ENCODE results near the gene ETV7.

Gene ETV7

GRCh38 chr6:36320475-36320874 lies 67.0 kb downstream of the ETV7 start:
- H3K4me3 ChIP-seq (ENCODE audit: extremely low read depth, insufficient read depth, low read length, poor library complexity, severe bottlenecking), result no peak overlapping the region
- H3K9me3 ChIP-seq (ENCODE audit: control insufficient read depth, low read length), result no peaks in the 10 kb centered on the region
- H3K4me1 ChIP-seq (ENCODE audit: control insufficient read depth, insufficient read depth, low read length, poor library complexity, severe bottlenecking), result peaks cover 9% of the 10 kb centered on the region
- 94 to 96% methylated on average over 9 to 11 of the region's 11 CpGs for WGBS, 2 experiments (ENCODE audit: insufficient coverage in 2 of 2)
- H3K36me3 ChIP-seq (ENCODE audit: control insufficient read depth, insufficient read depth, low read length), result no peaks in the 10 kb centered on the region
- H3K27ac ChIP-seq (ENCODE audit: low read depth, low read length, severe bottlenecking), result no peak overlapping the region

DNA sequence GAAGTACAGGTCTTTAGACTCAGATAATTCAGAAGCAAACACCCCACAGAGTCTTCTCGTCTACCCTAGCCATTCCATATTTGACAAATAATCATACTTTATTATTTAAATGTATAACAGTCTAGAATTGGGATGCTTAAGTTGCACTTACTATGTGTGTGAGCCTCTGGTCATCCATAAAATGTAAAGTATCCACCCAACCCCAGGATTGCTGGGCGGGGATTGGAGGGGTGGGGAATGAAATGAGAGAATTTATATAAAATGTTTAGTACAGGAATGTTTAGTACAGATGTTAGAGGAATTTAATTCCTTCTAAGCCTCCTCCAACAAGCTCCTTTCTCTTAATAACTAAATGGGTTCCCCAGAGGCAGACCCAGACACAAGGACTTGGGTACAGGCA lies 67.6 kb downstream of the ETV7 start:
- no peak overlapping the region for H3K27ac ChIP-seq (ENCODE audit: low read depth, low read length, severe bottlenecking)
- no CpG with 5 or more reads among the region's 2 CpGs for WGBS, 2 experiments (ENCODE audit: insufficient coverage in 2 of 2)
- peaks cover 9% of the 10 kb centered on the region for H3K4me1 ChIP-seq (ENCODE audit: control insufficient read depth, insufficient read depth, low read length, poor library complexity, severe bottlenecking)
- H3K4me3 ChIP-seq (ENCODE audit: extremely low read depth, insufficient read depth, low read length, poor library complexity, severe bottlenecking), result no peak overlapping the region
- no peaks in the 10 kb centered on the region for H3K36me3 ChIP-seq (ENCODE audit: control insufficient read depth, insufficient read depth, low read length)
- H3K9me3 ChIP-seq (ENCODE audit: control insufficient read depth, low read length), result no peaks in the 10 kb centered on the region

- 91 to 92% methylated on average over 6 of the region's 9 CpGs for WGBS, 2 experiments (ENCODE audit: insufficient coverage in 2 of 2)
- no peak overlapping the region for H3K4me3 ChIP-seq (ENCODE audit: extremely low read depth, insufficient read depth, low read length, poor library complexity, severe bottlenecking)
- H3K9me3 ChIP-seq (ENCODE audit: control insufficient read depth, low read length), result no peaks in the 10 kb centered on the region
- H3K4me1 ChIP-seq (ENCODE audit: control insufficient read depth, insufficient read depth, low read length, poor library complexity, severe bottlenecking), result peaks cover 10% of the 10 kb centered on the region
- H3K36me3 ChIP-seq (ENCODE audit: control insufficient read depth, insufficient read depth, low read length), result no peaks in the 10 kb centered on the region
- H3K27ac ChIP-seq (ENCODE audit: low read depth, low read length, severe bottlenecking), result no peak overlapping the region
Measured at GRCh38 chr6:36319436-36319762, 68.1 kb downstream of the ETV7 start.

DNA sequence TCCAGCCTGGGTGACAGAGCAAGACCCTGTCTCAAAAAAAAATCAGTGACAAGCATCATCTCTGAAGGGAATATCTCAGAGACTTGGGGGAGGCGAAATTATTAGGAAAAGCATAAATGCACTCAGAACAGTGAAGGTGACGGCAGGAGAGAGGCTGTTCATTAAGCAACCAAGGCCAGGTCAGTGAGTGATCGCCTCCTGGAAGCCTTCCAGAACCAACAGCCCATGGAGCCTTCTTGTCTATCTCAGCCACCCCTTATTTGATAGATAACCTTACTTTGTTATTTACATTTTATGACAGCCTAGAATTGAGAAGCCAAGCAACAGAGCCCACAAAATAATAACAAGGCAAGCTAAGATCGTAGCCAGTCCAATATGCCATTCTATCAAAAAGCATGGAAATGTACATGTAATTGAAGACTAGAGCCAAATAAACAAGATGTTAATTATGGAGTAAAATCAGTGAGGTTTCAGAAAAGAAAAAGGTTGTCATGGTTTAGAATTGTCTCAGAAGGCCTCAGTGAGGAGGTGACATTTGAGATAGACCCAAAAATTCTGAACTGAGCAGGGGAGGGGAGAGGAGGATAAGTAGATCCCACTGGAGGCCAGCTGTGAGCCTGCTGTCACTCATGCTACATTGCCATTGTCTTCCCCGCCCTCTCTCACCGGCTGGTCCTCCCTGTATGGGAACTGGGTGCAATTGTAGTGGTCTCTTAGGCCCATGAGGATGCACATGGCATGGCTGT lies 68.6 kb downstream of the ETV7 start:
- H3K36me3 ChIP-seq (ENCODE audit: control insufficient read depth, insufficient read depth, low read length), result no peaks in the 10 kb centered on the region
- H3K9me3 ChIP-seq (ENCODE audit: control insufficient read depth, low read length), result no peaks in the 10 kb centered on the region
- no peak overlapping the region for H3K27ac ChIP-seq (ENCODE audit: low read depth, low read length, severe bottlenecking)
- WGBS, 2 experiments (ENCODE audit: insufficient coverage in 2 of 2), result 79 to 89% methylated on average over 2 to 5 of the region's 6 CpGs
- H3K4me3 ChIP-seq (ENCODE audit: extremely low read depth, insufficient read depth, low read length, poor library complexity, severe bottlenecking), result no peak overlapping the region
- H3K4me1 ChIP-seq (ENCODE audit: control insufficient read depth, insufficient read depth, low read length, poor library complexity, severe bottlenecking), result peaks cover 14% of the 10 kb centered on the region

GRCh38 chr6:36317623-36318022 lies 69.8 kb downstream of the ETV7 start:
- peaks cover 11% of the 10 kb centered on the region for H3K4me1 ChIP-seq (ENCODE audit: control insufficient read depth, insufficient read depth, low read length, poor library complexity, severe bottlenecking)
- WGBS, 2 experiments (ENCODE audit: insufficient coverage in 2 of 2), result 100% methylated on average over 2 of the region's 2 CpGs; no CpG with 5 or more reads in 1 of the 2 experiments
- H3K4me3 ChIP-seq (ENCODE audit: extremely low read depth, insufficient read depth, low read length, poor library complexity, severe bottlenecking), result no peak overlapping the region
- H3K27ac ChIP-seq (ENCODE audit: low read depth, low read length, severe bottlenecking), result no peak overlapping the region
- no peaks in the 10 kb centered on the region for H3K9me3 ChIP-seq (ENCODE audit: control insufficient read depth, low read length)
- no peaks in the 10 kb centered on the region for H3K36me3 ChIP-seq (ENCODE audit: control insufficient read depth, insufficient read depth, low read length)
